Stimulated activated CD4-positive, alpha-beta T cell treated with anti-CD3 and anti-CD28 coated beads, TNF-alpha, amount 100 ng/mL, for 4 hours (primary cell): Measurements from ENCODE around the gene TNRC6C.

ENCODE experiments used
- DNase-seq, 3 experiments: peaks; one replicate each; pipeline ENCODE4 v3.0.0-alpha.2; 2020; ENCODE audit warnings: low read depth in 3 of 3

TNRC6C gene

DNA sequence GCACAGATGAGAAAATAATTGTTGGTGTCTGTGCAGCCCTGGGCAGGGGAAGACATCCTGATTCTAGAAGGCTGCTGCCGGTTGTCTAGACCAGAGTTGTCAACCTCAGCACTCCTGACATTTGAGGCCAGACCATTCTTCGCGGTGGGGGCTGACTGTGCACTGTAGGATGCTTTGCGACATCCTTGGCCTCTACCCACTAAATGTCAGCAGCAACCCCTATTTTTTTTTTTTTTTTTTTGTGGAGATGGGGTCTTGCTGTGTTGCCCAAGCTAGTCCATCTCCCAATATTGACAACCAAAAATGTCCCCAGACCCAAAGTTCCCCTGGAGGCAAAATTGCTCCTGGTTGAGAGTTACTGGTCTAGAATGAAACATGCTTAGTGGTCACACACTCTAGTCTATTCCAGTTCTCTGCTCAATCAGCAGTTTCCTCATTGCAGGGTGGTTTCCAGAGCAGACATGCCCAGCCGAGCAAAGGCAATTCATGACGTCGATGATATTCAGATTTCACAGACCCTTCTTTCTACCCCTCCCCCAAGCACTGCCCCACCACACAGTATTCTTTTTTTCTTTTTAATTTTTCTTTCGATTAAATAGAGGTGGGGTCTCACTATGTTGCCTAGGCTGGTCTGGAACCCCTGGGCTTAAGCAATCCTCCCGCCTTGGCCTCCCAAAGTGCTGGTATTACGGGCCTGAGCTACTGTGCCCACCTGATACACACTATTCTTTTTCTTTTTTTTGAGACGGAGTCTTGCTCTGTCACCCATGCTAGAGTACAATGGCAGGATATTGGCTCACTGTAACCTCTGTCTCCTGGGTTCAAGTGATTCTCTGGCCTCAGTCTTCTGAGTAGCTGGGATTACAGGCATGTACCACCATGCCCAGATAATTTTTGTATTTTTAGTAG lies 196.7 kb downstream of the TNRC6C start:
- no peak for DNase-seq
